H54 (cell line): ENCODE results near the gene BICDL1.
"Not testable (repeated sequence)": the region's sequence is repeated elsewhere in the genome, so short reads cannot be mapped to it uniquely, and the experiment has no call there.

Experiments used
- DNase-seq: peaks from one replicate; pipeline ENCODE4 v3.0.0; 2011; ENCODE audit warnings: low spot score, mixed read lengths; ENCODE audit not compliant: insufficient read length
- FAIRE-seq: peaks from 3 replicates; lab custom pipeline; 2011; peaks lifted over from hg19 to GRCh38; lab: Jason Lieb, UNC
- POLR2A ChIP-seq: IDR thresholded peaks from 2 replicates; pipeline ENCODE4 v1.6.1; 2011; ENCODE audit warnings: low read depth, mild to moderate bottlenecking, low read length

Gene BICDL1

GRCh38 chr12:119988472-119989360 lies at the start of gene BICDL1:
BICDL1 (plus strand) TSS chr12:119989236; CDS start chr12:119989869, 633 bp downstream.
- FAIRE-seq (peak; percentile 93), DNase-seq (peak; percentile 93)
- no peak for TF ChIP-seq POLR2A

- DNase-seq (peak; percentile 83), FAIRE-seq (peak; percentile 94)
- TF ChIP-seq POLR2A, result no peak
Measured at GRCh38 chr12:119940897-119941296, 48.1 kb upstream of the BICDL1 start.

DNA sequence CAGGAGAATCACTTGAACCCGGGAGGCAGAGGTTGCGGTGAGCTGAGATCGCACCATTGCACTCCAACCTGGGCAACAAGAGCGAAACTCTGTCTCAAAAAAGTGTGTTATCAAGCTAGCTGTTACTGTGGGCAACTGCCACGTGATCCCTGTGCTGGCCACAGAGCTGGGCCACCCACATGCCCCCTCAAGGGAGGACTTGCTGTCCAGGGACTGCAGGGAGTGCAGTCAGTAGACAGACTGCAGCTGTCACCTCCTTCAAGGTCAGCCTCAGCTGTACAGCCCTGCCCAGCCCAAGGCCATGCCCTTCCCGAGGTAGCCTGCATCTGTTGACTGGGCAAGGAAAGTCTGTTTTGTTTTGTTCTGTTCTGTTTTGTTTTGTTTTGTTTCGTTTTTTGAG lies 46.6 kb upstream of the BICDL1 start:
- TF ChIP-seq POLR2A, result no peak
- FAIRE-seq, result no peak
- DNase-seq, result no peak

DNA sequence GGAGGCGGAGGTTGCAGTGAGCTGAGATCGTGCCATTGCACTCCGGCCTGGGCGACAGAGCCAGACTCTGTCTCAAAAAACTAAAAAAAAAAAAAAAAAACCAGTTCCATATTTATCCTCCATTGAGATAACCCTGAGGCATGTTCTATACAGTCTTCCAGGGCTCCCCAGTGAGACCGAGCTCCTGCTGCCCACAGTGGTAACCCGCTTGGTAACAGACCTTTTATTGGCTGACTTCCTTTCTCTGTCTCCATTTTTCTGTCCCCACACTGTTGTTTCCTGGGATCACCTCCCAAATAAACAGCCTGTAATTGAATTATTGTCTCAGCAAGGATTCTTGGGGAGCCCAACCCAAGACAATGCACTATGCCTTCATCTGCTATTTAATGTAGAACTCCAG lies 42.8 kb upstream of the BICDL1 start:
- FAIRE-seq, result no peak

DNA sequence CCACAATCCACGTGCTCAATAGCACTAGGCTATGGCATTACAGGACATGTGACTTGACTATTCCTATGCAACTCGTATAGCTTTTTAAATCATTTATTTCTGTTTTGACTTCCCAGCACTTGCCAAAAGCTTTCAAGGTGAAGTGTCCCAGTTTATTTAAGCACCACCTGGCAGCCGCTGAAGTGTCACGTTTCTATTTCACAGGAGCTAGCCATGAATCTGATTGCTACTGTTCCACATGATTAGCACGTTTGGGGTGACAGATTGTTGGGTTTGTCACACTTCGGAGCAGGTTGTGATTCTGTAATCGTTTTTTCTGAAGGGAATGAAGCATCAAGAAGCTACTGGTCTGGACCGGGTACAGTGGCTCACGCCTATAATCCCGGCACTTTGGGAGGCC lies 39.9 kb upstream of the BICDL1 start:
- FAIRE-seq, result no peak
- DNase-seq, result no peak
- TF ChIP-seq POLR2A, result no peak

More for the DNA sequence above, 42.8 kb upstream of the BICDL1 start:
- DNase-seq, result no peak
- TF ChIP-seq POLR2A, result no peak

GRCh38 chr12:119949594-119949993 lies 39.4 kb upstream of the BICDL1 start:
- no peak for TF ChIP-seq POLR2A
- no peak for FAIRE-seq

DNA sequence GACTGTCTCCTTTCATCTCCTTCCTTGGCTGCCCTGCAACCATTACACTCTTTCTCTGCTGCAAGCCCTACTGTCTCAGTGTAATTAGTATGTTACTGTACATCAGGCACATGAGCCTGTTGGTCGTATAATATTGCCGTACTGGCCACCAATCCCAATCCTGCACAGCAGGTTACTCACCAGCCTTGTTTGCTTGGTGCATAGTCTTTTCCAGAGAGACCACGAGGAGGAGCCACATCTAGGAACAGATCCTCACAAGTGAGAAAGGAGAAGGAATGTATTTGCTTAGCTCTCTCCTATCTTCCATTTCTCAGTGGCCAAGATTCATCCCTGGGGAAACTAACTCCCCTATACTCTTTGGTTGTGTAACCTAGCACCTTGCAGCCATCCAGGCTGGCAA lies 33.0 kb upstream of the BICDL1 start:
- FAIRE-seq (no peak), DNase-seq (no peak)
- no peak for TF ChIP-seq POLR2A

More at GRCh38 chr12:119949594-119949993, 39.4 kb upstream of the BICDL1 start:
- no peak for DNase-seq

GRCh38 chr12:119957135-119957534 lies 31.9 kb upstream of the BICDL1 start:
- FAIRE-seq (no peak), DNase-seq (no peak)
- TF ChIP-seq POLR2A, result no peak

GRCh38 chr12:119959435-119959834 lies 29.6 kb upstream of the BICDL1 start:
- FAIRE-seq, result no peak
- no peak for TF ChIP-seq POLR2A
- no peak for DNase-seq

- TF ChIP-seq POLR2A, result no peak
- DNase-seq, result no peak
- no peak for FAIRE-seq
Measured at GRCh38 chr12:119964123-119964522, 24.9 kb upstream of the BICDL1 start.

DNA sequence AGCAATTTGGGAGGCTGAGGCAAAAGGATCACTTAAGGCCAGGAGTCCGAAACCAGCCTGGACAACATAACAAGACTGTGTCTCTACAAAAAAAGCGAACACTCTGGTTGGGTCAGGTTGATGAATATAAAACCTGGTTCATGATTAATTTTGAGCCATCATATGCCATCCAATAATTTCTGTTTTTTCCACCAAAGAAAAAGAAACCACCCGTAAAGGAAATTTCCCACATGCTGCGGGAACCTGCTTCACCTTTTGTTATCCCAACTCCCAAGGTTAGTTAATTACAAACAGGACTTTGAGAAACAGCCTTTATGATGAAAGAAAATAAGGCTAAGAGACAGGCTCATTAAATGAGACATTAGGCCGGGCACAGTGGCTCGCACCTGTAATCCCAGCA lies 24.1 kb upstream of the BICDL1 start:
- DNase-seq (no peak), FAIRE-seq (no peak)
- no peak for TF ChIP-seq POLR2A

DNA sequence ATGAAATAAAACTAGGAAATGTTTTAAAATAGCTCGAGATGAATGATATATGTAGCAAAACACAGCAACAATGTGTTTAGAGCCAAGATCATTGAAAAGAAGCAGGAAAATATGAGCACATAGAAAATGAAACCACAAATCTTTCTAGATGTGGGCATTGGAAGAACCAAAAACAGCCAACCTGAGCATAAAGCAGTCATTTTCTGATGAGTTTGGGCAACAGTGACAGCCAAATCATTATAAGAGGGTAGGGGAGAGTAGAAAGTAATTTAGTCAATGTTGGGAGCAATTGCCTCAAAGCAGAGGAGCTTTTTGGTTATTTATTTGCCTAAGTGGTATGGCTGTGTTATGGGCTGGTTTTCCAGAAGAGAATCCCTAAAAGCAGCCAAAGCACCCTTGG lies 8.8 kb upstream of the BICDL1 start:
- TF ChIP-seq POLR2A, result no peak
- DNase-seq (no peak), FAIRE-seq (no peak)

GRCh38 chr12:119980702-119981101 lies 8.3 kb upstream of the BICDL1 start:
- not testable (repeated sequence) for DNase-seq

GRCh38 chr12:119989361-119989730 lies 310 bp downstream of the BICDL1 start:
- FAIRE-seq (no peak), DNase-seq (no peak)
- TF ChIP-seq POLR2A, result no peak

More at GRCh38 chr12:119980702-119981101, 8.3 kb upstream of the BICDL1 start:
- not testable (repeated sequence) for FAIRE-seq
